Epithelial cell of esophagus (primary cell): Measurements from ENCODE around the gene MVD.

Source experiments
- DNase-seq: peaks from one replicate; pipeline ENCODE4 v3.0.0; 2010; ENCODE audit warnings: low read depth
- H3K4me3 ChIP-seq: 2 replicates; pipeline ENCODE4 v1.5.1; 2011; ENCODE audit warnings: mild to moderate bottlenecking, low read length, control low read depth
- CTCF ChIP-seq: IDR thresholded peaks from 2 replicates; pipeline ENCODE4 v1.5.1; 2011; ENCODE audit warnings: low read depth, mild to moderate bottlenecking, low read length, control low read depth, inconsistent platforms; ENCODE audit not compliant: insufficient read depth; ENCODE audit errors: missing control alignments

The MVD gene

GRCh38 chr16:88623858-88624257 lies 39.0 kb downstream of the MVD start:
- DNase-seq: no peak
- H3K4me3 ChIP-seq: no peak overlapping the region
- no peak for TF ChIP-seq CTCF

- H3K4me3 ChIP-seq: no peak overlapping the region
- TF ChIP-seq CTCF: no peak
- DNase-seq: no peak
Observed at GRCh38 chr16:88622866-88623265, 40.0 kb downstream of the MVD start.

- DNase-seq: no peak
- H3K4me3 ChIP-seq: no peak overlapping the region
- no peak for TF ChIP-seq CTCF
Observed at GRCh38 chr16:88622125-88622524, 40.8 kb downstream of the MVD start.

- no peak for DNase-seq
- no peak for TF ChIP-seq CTCF
- H3K4me3 ChIP-seq: no peak overlapping the region
Observed at GRCh38 chr16:88619859-88620815, 42.8 kb downstream of the MVD start.

GRCh38 chr16:88618956-88619667 lies 43.8 kb downstream of the MVD start:
- H3K4me3 ChIP-seq: no peak overlapping the region
- no peak for TF ChIP-seq CTCF
- DNase-seq: no peak

- DNase-seq: no peak
- no peak for TF ChIP-seq CTCF
- H3K4me3 ChIP-seq: no peak overlapping the region
Observed at GRCh38 chr16:88618182-88618955, 44.5 kb downstream of the MVD start.
